Ishikawa (cell line): ENCODE data around the gene SGCG.

Experiments
- MAX ChIP-seq: IDR thresholded peaks from 2 replicates; pipeline ENCODE4 v1.6.1; 2012
- REST ChIP-seq: IDR thresholded peaks from 2 replicates; pipeline ENCODE4 v1.6.1; 2012; ENCODE audit warnings: low read depth, mild to moderate bottlenecking

GRCh38 chr13:23279321-23279720 is 98.5 kb downstream of the SGCG start:
- TF ChIP-seq REST (no peak), MAX (no peak)
